K562 (cell line): ENCODE measurements around the gene FAM240A. TPM values are rescaled to one million over a fixed set of nuclear protein-coding genes. Genes with fewer than 3 reads are reported as not detected.

Source experiments
- ATAC-seq: fragments of 200-7000 bp; cut with Tn5 transposase; 3 replicates; pipeline ENCODE4 v1.9.1; 2020; ENCODE audit warnings: moderate library complexity
- BruUV-seq: library from RNA; stranded (reverse); fragments of 400-500 nt; replicated peaks from 2 replicates; lab custom pipeline; 2021; lab: Mats Ljungman, UMichigan
- CTCF ChIA-PET: fragments of 300-600 bp; formaldehyde crosslinking; extraction: SDS; loops from one replicate; lab custom pipeline; 2021; ENCODE audit warnings: low intra/inter-chr PET ratio; lab: Yijun Ruan, JAX
- POLR2A ChIA-PET: fragments of 300-600, 350-650 bp; sonication (Branson Sonifier 250); formaldehyde crosslinking; extraction: SDS; loops from one replicate; lab custom pipeline; 2021; ENCODE audit warnings: antibody characterized with exemption, inconsistent platforms; lab: Yijun Ruan, JAX
- DNase-seq, 4 experiments: peaks; one replicate each; pipeline versions ENCODE4 v3.0.0 to v3.0.0-alpha.2; 2011 to 2018; ENCODE audit warnings: low spot score in 3 of 4, mixed read lengths in 3 of 4; ENCODE audit errors: extremely low read depth in 1 of 4
- FAIRE-seq: peaks from 2 replicates; lab custom pipeline; 2011; peaks lifted over from hg19 to GRCh38; lab: Jason Lieb, UNC
- H2AFZ ChIP-seq: 2 replicates; pipeline ENCODE4 v1.6.0; 2011; ENCODE audit warnings: low read depth, low read length, control low read depth, inconsistent platforms
- H3K27ac ChIP-seq: fragments of 200-600 bp; 3 replicates; pipeline ENCODE4 v1.8.0; 2011; ENCODE audit warnings: low read depth, mild to moderate bottlenecking, control low read depth, inconsistent platforms, low read length, moderate library complexity, mixed read lengths; ENCODE audit errors: extremely low read depth
- H3K27me3 ChIP-seq, 2 experiments: fragments of 300-600 bp in 1 of 2; 2 replicates in 1 of 2; 3 replicates in 1 of 2; pipeline versions ENCODE4 v1.6.0 to v1.8.0; 2011; ENCODE audit warnings: inconsistent platforms in 2 of 2, low read length in 2 of 2, mild to moderate bottlenecking in 1 of 2, mixed read lengths in 1 of 2, moderate library complexity in 1 of 2; ENCODE audit not compliant: control insufficient read depth in 2 of 2, insufficient read depth in 2 of 2
- H3K36me3 ChIP-seq: fragments of 300-600 bp; 3 replicates; pipeline ENCODE4 v1.8.0; 2011; ENCODE audit warnings: mild to moderate bottlenecking, low read length, inconsistent platforms; ENCODE audit not compliant: control insufficient read depth, insufficient read depth
- H3K4me1 ChIP-seq, 2 experiments: fragments of 200-600 bp in 1 of 2; replicated peaks in 1 of 2; 2 replicates in 1 of 2; 3 replicates in 1 of 2; pipeline versions ENCODE4 v1.5.1 to v1.8.0; 2011; ENCODE audit warnings: inconsistent platforms in 2 of 2, low read length in 2 of 2, mild to moderate bottlenecking in 1 of 2, mixed read lengths in 1 of 2, moderate library complexity in 1 of 2; ENCODE audit not compliant: control insufficient read depth in 2 of 2, insufficient read depth in 2 of 2
- H3K4me2 ChIP-seq: 2 replicates; pipeline ENCODE4 v1.6.1; 2011; ENCODE audit warnings: low read length, control low read depth, inconsistent platforms, mixed read lengths; ENCODE audit not compliant: insufficient read depth
- H3K4me3 ChIP-seq: fragments of 200-600 bp; sonication (generic), shearing (Covaris generic); 2 replicates; pipeline ENCODE4 v1.5.1; 2016; ENCODE audit warnings: control low read depth, inconsistent platforms
- H3K79me2 ChIP-seq: fragments of 200-600 bp; 3 replicates; pipeline ENCODE4 v1.8.0; 2011; ENCODE audit warnings: low read length, inconsistent platforms; ENCODE audit not compliant: control insufficient read depth, insufficient read depth
- H3K9ac ChIP-seq, 2 experiments: 2 replicates each; pipeline versions ENCODE4 v1.6.0 to v1.6.1; 2011; ENCODE audit warnings: low read depth in 2 of 2, low read length in 2 of 2, control low read depth in 1 of 2, inconsistent platforms in 1 of 2, mild to moderate bottlenecking in 1 of 2, mixed read lengths in 1 of 2; ENCODE audit not compliant: insufficient read depth in 1 of 2
- H3K9me1 ChIP-seq: one replicate; pipeline ENCODE4 v1.6.0; 2011; ENCODE audit warnings: inconsistent platforms, mild to moderate bottlenecking, low read length, moderate library complexity; ENCODE audit not compliant: control insufficient read depth, insufficient read depth
- H3K9me3 ChIP-seq: replicated peaks from 2 replicates; pipeline ENCODE4 v1.5.1; 2011; ENCODE audit warnings: low read depth, low read length, inconsistent platforms; ENCODE audit not compliant: control insufficient read depth, insufficient read depth
- H4K20me1 ChIP-seq: replicated peaks from 2 replicates; pipeline ENCODE4 v1.6.1; 2011; ENCODE audit warnings: low read length, inconsistent platforms, mixed read lengths; ENCODE audit not compliant: control insufficient read depth, insufficient read depth
- BCL6 ChIP-seq: fragments of 250-450 bp; sonication (Bioruptor Pico); IDR thresholded peaks from 2 replicates; pipeline ENCODE4 v1.4.0; 2020
- EHMT2 ChIP-seq: fragments of 450-650 bp; IDR thresholded peaks from 2 replicates; pipeline ENCODE4 v1.6.1; 2018; ENCODE audit warnings: antibody characterized with exemption
- HNRNPL ChIP-seq: fragments of 200-400 bp; formaldehyde crosslinking; IDR thresholded peaks from 2 replicates; pipeline ENCODE4 v1.6.1; 2017; ENCODE audit warnings: low read depth, mild to moderate bottlenecking, low read length
- IFI16 ChIP-seq: fragments of 250-450 bp; sonication (Bioruptor Pico); IDR thresholded peaks from 2 replicates; pipeline ENCODE4 v2.1.2; 2022; ENCODE audit warnings: mild to moderate bottlenecking, inconsistent platforms
- KAT7 ChIP-seq: sonication (generic); formaldehyde crosslinking; IDR thresholded peaks from 2 replicates; pipeline ENCODE4 v1.8.0; 2022; ENCODE audit warnings: missing genetic modification reagents, mild to moderate bottlenecking, borderline replicate concordance
- KLF6 ChIP-seq: fragments of 250-450 bp; sonication (Bioruptor Pico); IDR thresholded peaks from 2 replicates; pipeline ENCODE4 v1.4.0; 2020; ENCODE audit warnings: mild to moderate bottlenecking, moderate library complexity, borderline replicate concordance
- MYC ChIP-seq, 2 experiments: fragments of 250-450 bp in 1 of 2; sonication (Bioruptor Pico) in 1 of 2; IDR thresholded peaks; 2 replicates each; pipeline versions ENCODE4 v1.5.1 to v1.6.1; 2012 to 2021; ENCODE audit warnings: low read depth in 2 of 2, borderline replicate concordance in 1 of 2, improper control_type of control experiment in 1 of 2, low read length in 1 of 2, mild to moderate bottlenecking in 1 of 2, moderate library complexity in 1 of 2
- ZNF668 ChIP-seq: fragments of 250-450 bp; sonication (Bioruptor Pico); IDR thresholded peaks from 2 replicates; pipeline ENCODE4 v1.8.0; 2022; ENCODE audit warnings: mild to moderate bottlenecking, inconsistent platforms
- WGBS: fragments of 100-300 bp; shearing (Covaris generic); methylation state at CpG from one replicate; pipeline ENCODE4 v1.1.6; 2016; ENCODE audit warnings: low coverage, mixed read lengths; ENCODE audit not compliant: insufficient coverage; ENCODE audit errors: missing lambda C conversion rate; 5-methylcytosine and 5-hydroxymethylcytosine counted together
- in situ Hi-C: fragments of 300-500 bp; cut with MboI; formaldehyde crosslinking; loops from 4 replicates; pipeline ENCODE4 v1.15.0; 2018; ENCODE audit warnings: inconsistent platforms, mixed read lengths
- intact Hi-C: fragments of 100-400 bp; cut with micrococcal nuclease; formaldehyde crosslinking; loops from 2 replicates; pipeline ENCODE4 v1.14.2; 2022
- polyA plus RNA-seq, 8 experiments: library from polyadenylated mRNA; depleted of rRNA in 4 of 8; stranded (reverse) in 5 of 8; unstranded in 3 of 8; fragments of >200 nt; fragmentation: Nextera tagmentation in 2 of 8; fragmentation: Illumina TruSeq in 1 of 8; extraction: Ambion mirVana in 2 of 8; extraction: Trizol in 1 of 8; gene quantifications; 2 replicates each; pipeline versions ENCODE4 v1.2.1 to v1.2.3, GENCODE V29; 2011 to 2014; ENCODE audit warnings: inconsistent platforms in 1 of 8, missing spikeins in 1 of 8
- total RNA-seq, 7 experiments: library from RNA; depleted of rRNA in 6 of 7; stranded (reverse); fragments of >200 nt in 6 of 7; fragmentation: Illumina TruSeq in 2 of 7; extraction: Trizol in 2 of 7; gene quantifications; 2 replicates each; pipeline versions ENCODE4 v1.2.1 to v1.2.3, GENCODE V29; 2011 to 2021; ENCODE audit warnings: low replicate concordance in 1 of 7
- TF ChIP-seq, protein P1 (sequence below): fragments of 450-650 bp; conservative IDR thresholded peaks from 2 replicates; pipeline ENCODE4 v1.6.1; 2016; ENCODE audit warnings: missing genetic modification characterization, low read depth, mild to moderate bottlenecking, missing compliant biosample characterization, moderate library complexity
- TF ChIP-seq, protein P2 (sequence below): sonication (generic); formaldehyde crosslinking; IDR thresholded peaks from 2 replicates; pipeline ENCODE4 v1.8.0; 2023; ENCODE audit warnings: mild to moderate bottlenecking, missing genetic modification reagents

The FAM240A gene
- total and polyA plus RNA-seq, 9 of the 15 experiments (the other 6 are each of a cell fraction or from before 2014, with no cell fraction given) = not detected

DNA sequence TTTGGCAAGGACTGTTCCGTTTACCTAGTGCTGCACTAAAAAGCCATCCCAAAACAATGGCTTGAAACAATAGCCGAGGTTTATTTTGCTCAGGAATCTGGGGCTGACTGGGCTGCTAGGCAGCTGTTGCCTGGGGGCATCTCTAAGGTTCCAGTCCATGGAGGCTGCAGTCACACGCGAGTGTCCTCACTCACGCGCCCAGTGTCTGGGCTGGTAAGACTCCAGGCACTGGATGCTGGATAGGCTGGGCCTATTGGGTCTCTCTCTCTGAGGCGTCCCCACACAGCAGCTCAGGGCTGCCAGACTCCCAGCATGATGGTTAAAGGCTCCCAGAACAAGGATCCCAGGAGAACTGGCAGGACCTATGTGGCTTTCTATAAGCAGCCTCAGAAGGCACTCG is 47.0 kb downstream of the FAM240A start:
- BruUV-seq = no TSS peak
- Histone ChIP-seq H3K36me3 (no peaks in the 10 kb centered on the region), H4K20me1 (peaks cover 8% of the 10 kb centered on the region; the same call in 1 of the 2 replicates), H3K79me2 (no peaks in the 10 kb centered on the region), H3K27ac (no peak overlapping the region), H3K4me3 (no peak overlapping the region), H3K9ac (no peak overlapping the region), H3K4me1 (no peaks in the 10 kb centered on the region), H3K27me3 (peaks cover 33 to 74% of the 10 kb centered on the region in 2 experiments), H3K4me2 (no peak overlapping the region), H3K9me1 (no peaks in the 10 kb centered on the region), H3K9me3 (no peaks in the 10 kb centered on the region), H2AFZ (no peak overlapping the region)
- ChIA-PET POLR2A (interaction anchor here (0.5 to 1.7 kb wide), 3 partner anchors 12 to 62 kb away, joined by 3 to 4 read pairs (median 3); no protein-coding TSS in a partner anchor), CTCF (no interaction called here)
- peak in 1 of 4 experiments; percentile 6 for DNase-seq
- ATAC-seq = no peak
- TF ChIP-seq, protein P1, sequence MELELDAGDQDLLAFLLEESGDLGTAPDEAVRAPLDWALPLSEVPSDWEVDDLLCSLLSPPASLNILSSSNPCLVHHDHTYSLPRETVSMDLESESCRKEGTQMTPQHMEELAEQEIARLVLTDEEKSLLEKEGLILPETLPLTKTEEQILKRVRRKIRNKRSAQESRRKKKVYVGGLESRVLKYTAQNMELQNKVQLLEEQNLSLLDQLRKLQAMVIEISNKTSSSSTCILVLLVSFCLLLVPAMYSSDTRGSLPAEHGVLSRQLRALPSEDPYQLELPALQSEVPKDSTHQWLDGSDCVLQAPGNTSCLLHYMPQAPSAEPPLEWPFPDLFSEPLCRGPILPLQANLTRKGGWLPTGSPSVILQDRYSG (tag) = no peak
- TF ChIP-seq IFI16 (CRISPR knock-in tag) (no peak), BCL6 (CRISPR knock-in tag) (no peak), HNRNPL (no peak), KLF6 (CRISPR knock-in tag) (no peak), MYC (IDR thresholded peaks at IDR 0.05; ENCODE audit: low read depth, low read length) (no peak), MYC (CRISPR knock-in tag; IDR thresholded peaks at IDR 0.05; ENCODE audit: borderline replicate concordance, low read depth) (no peak), ZNF668 (CRISPR knock-in tag) (no peak), KAT7 (CRISPR knock-in tag) (no peak), EHMT2 (no peak)
- TF ChIP-seq, protein P2, sequence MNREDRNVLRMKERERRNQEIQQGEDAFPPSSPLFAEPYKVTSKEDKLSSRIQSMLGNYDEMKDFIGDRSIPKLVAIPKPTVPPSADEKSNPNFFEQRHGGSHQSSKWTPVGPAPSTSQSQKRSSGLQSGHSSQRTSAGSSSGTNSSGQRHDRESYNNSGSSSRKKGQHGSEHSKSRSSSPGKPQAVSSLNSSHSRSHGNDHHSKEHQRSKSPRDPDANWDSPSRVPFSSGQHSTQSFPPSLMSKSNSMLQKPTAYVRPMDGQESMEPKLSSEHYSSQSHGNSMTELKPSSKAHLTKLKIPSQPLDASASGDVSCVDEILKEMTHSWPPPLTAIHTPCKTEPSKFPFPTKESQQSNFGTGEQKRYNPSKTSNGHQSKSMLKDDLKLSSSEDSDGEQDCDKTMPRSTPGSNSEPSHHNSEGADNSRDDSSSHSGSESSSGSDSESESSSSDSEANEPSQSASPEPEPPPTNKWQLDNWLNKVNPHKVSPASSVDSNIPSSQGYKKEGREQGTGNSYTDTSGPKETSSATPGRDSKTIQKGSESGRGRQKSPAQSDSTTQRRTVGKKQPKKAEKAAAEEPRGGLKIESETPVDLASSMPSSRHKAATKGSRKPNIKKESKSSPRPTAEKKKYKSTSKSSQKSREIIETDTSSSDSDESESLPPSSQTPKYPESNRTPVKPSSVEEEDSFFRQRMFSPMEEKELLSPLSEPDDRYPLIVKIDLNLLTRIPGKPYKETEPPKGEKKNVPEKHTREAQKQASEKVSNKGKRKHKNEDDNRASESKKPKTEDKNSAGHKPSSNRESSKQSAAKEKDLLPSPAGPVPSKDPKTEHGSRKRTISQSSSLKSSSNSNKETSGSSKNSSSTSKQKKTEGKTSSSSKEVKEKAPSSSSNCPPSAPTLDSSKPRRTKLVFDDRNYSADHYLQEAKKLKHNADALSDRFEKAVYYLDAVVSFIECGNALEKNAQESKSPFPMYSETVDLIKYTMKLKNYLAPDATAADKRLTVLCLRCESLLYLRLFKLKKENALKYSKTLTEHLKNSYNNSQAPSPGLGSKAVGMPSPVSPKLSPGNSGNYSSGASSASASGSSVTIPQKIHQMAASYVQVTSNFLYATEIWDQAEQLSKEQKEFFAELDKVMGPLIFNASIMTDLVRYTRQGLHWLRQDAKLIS (CRISPR knock-in tag) = no peak
- intact Hi-C loops (no loop called here), in situ Hi-C loops (no loop called here)
- FAIRE-seq = no peak
- WGBS = under 1% methylated on average over 8 of the region's 8 CpGs
